Measurements from ENCODE around the gene SMAD1. TPM values are rescaled to one million over a fixed set of nuclear protein-coding genes. Genes with fewer than 3 reads are reported as not detected.

The SMAD1 gene
- total RNA-seq, 1 donor from 2014 or later = 57.5 TPM

DNA sequence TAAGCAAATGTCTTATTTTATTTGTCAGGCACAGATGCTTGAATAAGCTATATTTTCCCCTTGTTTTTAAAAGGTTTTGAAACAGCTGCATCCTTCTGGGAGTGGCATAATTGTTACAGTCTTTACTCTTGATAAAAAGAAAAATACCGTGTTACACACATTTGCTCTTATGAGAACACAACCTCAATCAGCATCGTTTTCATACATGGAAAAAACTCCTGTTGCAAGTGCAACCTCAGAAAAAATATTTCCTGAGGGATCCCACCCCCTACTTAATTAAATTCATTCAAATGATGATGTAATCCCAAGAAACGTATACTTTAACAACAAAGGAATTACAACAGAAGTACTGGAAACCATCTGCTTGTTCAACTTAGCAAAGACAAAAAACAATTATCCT lies 58.6 kb downstream of the SMAD1 start:
- Mint-ChIP-seq H3K4me3 (ENCODE audit: unreplicated experiment) (no peak overlapping the region), H3K9me3 (ENCODE audit: unreplicated experiment) (no peaks in the 10 kb centered on the region), H3K4me1 (ENCODE audit: low read depth, unreplicated experiment) (peaks cover 36% of the 10 kb centered on the region), H3K36me3 (ENCODE audit: unreplicated experiment) (no peaks in the 10 kb centered on the region), H3K27me3 (ENCODE audit: unreplicated experiment) (peaks cover 6% of the 10 kb centered on the region), H3K27ac (ENCODE audit: unreplicated experiment) (peak overlapping the region; percentile 84)
- TF ChIP-seq, protein P1, sequence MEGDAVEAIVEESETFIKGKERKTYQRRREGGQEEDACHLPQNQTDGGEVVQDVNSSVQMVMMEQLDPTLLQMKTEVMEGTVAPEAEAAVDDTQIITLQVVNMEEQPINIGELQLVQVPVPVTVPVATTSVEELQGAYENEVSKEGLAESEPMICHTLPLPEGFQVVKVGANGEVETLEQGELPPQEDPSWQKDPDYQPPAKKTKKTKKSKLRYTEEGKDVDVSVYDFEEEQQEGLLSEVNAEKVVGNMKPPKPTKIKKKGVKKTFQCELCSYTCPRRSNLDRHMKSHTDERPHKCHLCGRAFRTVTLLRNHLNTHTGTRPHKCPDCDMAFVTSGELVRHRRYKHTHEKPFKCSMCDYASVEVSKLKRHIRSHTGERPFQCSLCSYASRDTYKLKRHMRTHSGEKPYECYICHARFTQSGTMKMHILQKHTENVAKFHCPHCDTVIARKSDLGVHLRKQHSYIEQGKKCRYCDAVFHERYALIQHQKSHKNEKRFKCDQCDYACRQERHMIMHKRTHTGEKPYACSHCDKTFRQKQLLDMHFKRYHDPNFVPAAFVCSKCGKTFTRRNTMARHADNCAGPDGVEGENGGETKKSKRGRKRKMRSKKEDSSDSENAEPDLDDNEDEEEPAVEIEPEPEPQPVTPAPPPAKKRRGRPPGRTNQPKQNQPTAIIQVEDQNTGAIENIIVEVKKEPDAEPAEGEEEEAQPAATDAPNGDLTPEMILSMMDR (IDR thresholded peaks at IDR 0.05; ENCODE audit: partially characterized antibody, unreplicated experiment) = no peak
- DNase-seq = no peak

DNA sequence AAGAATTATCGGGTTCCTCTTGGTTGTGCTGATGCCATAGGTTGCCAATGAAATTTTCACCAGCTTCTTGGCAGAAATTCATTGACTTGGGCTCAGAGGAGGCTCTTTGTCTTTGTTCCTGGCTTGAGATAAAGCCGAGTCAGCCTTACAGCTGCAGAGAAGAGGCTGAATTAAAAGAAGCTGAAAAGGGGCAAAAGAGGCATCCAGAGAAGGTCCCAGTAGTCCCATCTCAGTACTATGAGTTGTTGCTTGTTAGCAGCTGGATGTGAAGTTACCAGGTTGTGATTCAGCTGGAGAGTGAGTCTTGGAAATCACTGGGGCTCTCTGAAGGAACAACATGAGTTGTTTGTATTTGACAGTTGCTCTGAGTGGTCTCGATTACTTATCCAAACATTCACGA lies 59.7 kb downstream of the SMAD1 start:
- H3K27me3 Mint-ChIP-seq (ENCODE audit: unreplicated experiment) = peaks cover 6% of the 10 kb centered on the region
- no peaks in the 10 kb centered on the region for H3K9me3 Mint-ChIP-seq (ENCODE audit: unreplicated experiment)
- no peaks in the 10 kb centered on the region for H3K36me3 Mint-ChIP-seq (ENCODE audit: unreplicated experiment)
- no peak overlapping the region for H3K4me3 Mint-ChIP-seq (ENCODE audit: unreplicated experiment)
- TF ChIP-seq, protein P1 (IDR thresholded peaks at IDR 0.05; ENCODE audit: partially characterized antibody, unreplicated experiment) = no peak
- H3K4me1 Mint-ChIP-seq (ENCODE audit: low read depth, unreplicated experiment) = peaks cover 33% of the 10 kb centered on the region
- DNase-seq = no peak
- peak overlapping the region; percentile 44 for H3K27ac Mint-ChIP-seq (ENCODE audit: unreplicated experiment)

DNA sequence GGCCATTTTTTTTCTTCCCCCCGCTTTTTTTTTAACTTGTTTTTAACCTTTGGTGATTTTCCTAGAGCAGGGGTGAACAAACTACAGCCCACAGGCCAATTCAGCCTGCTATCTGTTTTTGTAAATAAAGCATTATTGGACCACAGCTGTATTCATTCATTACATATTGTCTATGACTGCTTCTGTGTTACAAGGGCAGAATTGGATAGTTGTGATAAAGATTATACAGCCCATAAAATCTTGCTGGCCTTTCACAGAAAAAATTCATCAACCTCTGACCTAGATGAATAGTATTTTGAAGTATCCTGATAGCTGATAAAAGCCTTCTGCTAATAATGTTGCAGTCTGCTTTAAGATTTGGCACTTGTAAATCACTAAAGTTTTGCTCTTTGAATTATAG lies 63.4 kb downstream of the SMAD1 start:
- H3K4me3 Mint-ChIP-seq (ENCODE audit: unreplicated experiment) = no peak overlapping the region
- peaks cover 1% of the 10 kb centered on the region for H3K9me3 Mint-ChIP-seq (ENCODE audit: unreplicated experiment)
- no peaks in the 10 kb centered on the region for H3K36me3 Mint-ChIP-seq (ENCODE audit: unreplicated experiment)
- H3K27ac Mint-ChIP-seq (ENCODE audit: unreplicated experiment) = no peak overlapping the region
- peaks cover 2% of the 10 kb centered on the region for H3K27me3 Mint-ChIP-seq (ENCODE audit: unreplicated experiment)
- H3K4me1 Mint-ChIP-seq (ENCODE audit: low read depth, unreplicated experiment) = peaks cover 11% of the 10 kb centered on the region
- no peak for DNase-seq
- TF ChIP-seq, protein P1 (IDR thresholded peaks at IDR 0.05; ENCODE audit: partially characterized antibody, unreplicated experiment) = no peak

DNA sequence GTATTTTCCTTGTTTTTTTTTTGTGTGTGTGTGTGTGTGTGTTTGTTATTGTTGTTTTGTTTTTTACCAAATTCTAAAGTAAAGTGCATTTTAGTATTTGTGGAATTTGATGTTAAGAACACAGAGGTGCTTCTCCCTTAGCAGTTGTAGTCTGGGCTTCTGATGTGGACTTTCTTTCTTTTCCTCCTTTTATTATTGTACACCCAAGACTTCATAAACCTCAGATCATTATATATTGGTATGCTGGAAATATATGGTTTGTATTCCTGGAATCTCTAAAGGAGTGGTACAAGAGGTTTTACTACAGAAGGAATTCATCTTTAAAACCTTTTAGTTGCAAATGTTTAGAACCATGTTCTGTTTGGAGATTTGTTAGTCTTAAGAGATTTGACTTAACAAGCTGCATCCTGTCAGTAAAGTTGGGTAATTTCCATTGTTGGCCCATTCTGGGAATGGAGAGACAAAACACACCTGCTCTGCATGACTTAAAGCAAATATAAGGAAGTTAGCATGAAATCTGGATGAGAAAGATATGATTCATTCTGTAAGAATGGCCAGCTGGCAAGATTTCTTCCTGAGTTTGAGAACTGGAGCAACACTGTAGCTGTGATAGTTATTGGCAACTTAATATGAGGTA lies 64.0 kb downstream of the SMAD1 start:
- H3K36me3 Mint-ChIP-seq (ENCODE audit: unreplicated experiment) = no peaks in the 10 kb centered on the region
- no peak overlapping the region for H3K27ac Mint-ChIP-seq (ENCODE audit: unreplicated experiment)
- H3K9me3 Mint-ChIP-seq (ENCODE audit: unreplicated experiment) = peaks cover 1% of the 10 kb centered on the region
- TF ChIP-seq, protein P1 (IDR thresholded peaks at IDR 0.05; ENCODE audit: partially characterized antibody, unreplicated experiment) = no peak
- H3K27me3 Mint-ChIP-seq (ENCODE audit: unreplicated experiment) = no peaks in the 10 kb centered on the region
- DNase-seq = no peak
- H3K4me3 Mint-ChIP-seq (ENCODE audit: unreplicated experiment) = no peak overlapping the region
- peaks cover 6% of the 10 kb centered on the region for H3K4me1 Mint-ChIP-seq (ENCODE audit: low read depth, unreplicated experiment)

DNA sequence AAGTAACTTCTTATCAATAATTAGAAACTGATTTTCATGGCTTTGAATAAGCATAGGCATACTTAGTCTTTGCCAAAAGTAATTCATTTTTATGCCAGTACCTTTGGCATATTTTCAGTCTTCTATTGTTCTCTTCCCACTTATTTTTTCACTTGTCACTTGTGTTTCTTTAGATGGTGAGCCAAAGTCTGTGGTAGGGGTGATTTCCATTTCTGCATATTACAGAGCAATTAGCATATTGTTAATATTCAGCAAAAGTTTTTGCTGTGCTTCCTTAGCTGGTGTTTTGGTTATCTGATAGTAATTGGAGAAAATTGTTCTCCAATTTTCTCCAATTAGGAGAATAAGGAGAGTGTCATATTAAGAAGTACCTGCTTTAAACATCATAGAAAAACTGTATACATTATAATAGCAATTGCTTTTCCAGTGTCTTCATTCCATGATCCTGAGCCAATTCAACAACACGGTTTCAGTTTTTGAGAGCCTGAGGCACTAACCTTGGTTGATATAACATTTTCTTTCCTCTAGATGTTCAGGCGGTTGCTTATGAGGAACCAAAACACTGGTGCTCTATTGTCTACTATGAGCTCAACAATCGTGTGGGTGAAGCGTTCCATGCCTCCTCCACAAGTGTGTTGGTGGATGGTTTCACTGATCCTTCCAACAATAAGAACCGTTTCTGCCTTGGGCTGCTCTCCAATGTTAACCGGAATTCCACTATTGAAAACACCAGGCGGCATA lies 64.7 kb downstream of the SMAD1 start:
- peaks cover 1% of the 10 kb centered on the region for H3K9me3 Mint-ChIP-seq (ENCODE audit: unreplicated experiment)
- TF ChIP-seq, protein P1 (IDR thresholded peaks at IDR 0.05; ENCODE audit: partially characterized antibody, unreplicated experiment) = no peak
- H3K4me1 Mint-ChIP-seq (ENCODE audit: low read depth, unreplicated experiment) = peaks cover 1% of the 10 kb centered on the region
- H3K36me3 Mint-ChIP-seq (ENCODE audit: unreplicated experiment) = no peaks in the 10 kb centered on the region
- no peak overlapping the region for H3K27ac Mint-ChIP-seq (ENCODE audit: unreplicated experiment)
- DNase-seq = no peak
- no peaks in the 10 kb centered on the region for H3K27me3 Mint-ChIP-seq (ENCODE audit: unreplicated experiment)
- no peak overlapping the region for H3K4me3 Mint-ChIP-seq (ENCODE audit: unreplicated experiment)
